Hippocampal formation (tissue), 2 donors: ENCODE measurements around the gene FBXW8.

Experiments used
- DNase-seq, 2 donors: peaks; one replicate each; lab custom pipeline; 2025; lab: John Stamatoyannopoulos, UW

The FBXW8 gene

DNA sequence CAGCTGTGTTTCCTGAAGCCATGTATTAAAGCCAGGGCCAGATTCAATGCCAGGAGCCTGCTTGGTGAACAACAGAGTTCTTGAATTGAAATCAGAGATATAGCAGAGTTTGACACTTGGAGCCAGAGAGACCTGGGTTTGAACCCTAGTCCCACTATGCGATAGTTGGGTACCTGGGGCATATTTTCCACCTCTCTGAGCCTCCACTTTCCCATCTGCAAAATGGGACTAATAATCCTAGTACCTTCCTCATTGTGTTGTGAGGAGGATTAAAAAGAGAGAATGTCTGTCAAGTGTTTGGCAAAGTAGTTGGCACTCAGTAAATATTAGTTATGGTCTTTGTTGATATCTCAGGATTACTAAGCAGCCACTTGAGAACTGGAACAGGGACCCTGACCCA is 23.5 kb upstream of the FBXW8 start:
- DNase-seq: no peak

DNA sequence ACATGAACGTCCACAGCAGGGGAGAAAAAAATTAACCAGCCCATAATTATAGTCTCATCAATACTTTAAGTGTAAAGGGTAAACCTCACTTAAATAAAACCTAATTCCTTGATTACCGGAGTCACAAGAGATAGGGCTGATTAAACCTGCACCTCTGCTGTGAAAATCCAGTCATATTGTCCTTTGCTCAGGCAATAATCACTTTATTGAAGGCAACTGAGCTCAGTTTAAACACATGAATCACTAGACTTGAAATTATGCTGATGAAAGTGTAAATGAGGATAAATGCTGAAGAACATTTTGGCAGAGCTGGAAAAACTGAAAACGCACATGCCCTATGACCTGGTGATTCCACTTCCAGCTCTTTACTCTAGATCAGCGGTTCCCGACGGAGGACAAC is 22.9 kb upstream of the FBXW8 start:
- no peak for DNase-seq

DNA sequence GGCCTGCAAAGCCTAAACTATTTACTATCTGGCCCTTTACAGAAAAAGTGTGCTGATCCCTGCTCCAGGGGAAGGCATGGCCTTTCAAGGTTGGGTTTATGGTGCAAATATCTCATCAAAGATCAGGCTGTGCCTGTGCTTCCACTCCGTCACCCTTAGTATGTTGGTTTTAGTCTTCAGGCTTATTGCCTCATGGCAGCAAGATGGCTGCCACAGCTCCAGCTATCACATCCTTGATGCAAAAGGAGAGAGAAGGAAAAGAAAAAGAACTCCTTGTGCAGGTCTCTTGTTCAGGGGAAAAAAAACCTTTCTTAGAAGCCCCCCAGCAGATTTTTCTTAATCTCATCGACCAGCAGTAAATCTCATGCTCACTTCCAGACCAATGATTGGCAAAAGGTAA is 20.4 kb upstream of the FBXW8 start:
- no peak for DNase-seq

DNA sequence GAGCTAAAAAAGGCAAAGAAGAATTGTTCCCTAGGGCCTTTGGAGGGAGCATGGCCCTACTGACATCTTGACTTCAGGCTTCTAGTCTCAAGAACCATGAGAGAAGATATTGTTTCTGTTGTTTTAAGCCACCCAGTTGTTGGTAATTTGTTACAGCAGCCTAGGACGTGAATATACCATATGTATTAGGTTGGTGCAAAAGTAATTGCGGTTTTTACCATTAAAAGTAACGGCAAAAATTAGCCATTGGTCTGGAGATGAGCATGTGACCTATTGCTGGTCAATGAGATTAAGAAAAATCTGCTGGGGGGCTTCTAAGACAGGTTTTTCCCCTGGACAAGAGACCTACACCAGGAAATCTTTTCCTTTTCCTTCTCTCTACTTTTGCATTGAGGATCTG is 19.7 kb upstream of the FBXW8 start:
- no peak for DNase-seq

DNA sequence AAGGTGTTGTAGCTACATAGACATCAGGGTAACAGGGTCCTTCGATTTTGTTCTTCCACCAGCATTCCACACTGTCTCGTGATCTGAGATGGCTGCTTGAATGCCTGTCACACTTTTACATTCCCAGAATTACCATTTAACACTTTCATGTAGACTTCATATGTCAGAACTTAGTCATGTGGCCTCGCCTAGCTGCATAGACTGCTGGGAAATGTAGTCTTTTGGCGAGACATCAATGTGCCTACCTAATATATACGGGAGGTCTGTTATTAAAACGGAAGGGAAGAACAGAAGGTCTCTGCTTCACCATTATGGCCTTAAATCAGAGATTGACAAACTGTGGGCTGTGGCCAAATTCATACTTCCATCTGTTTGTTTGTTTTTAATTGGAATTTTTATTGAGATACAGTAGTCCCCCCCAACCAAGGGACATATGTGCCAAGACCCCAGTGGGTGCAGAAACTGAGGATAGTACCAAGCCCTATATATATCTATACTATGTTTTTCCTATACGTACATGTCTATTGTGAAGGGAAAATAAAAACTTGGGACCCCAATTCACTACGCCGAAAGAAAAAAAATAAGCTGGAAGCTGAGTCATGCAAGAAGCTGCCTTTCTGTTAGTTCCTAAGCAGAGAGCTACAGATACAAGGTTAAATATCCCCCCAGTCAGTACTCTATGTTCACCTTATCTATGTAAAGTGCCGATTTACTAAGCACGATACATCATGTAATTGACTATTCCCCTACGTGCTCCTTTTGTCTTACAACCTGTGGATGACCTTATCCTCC is 18.2 kb upstream of the FBXW8 start:
- no peak for DNase-seq

DNA sequence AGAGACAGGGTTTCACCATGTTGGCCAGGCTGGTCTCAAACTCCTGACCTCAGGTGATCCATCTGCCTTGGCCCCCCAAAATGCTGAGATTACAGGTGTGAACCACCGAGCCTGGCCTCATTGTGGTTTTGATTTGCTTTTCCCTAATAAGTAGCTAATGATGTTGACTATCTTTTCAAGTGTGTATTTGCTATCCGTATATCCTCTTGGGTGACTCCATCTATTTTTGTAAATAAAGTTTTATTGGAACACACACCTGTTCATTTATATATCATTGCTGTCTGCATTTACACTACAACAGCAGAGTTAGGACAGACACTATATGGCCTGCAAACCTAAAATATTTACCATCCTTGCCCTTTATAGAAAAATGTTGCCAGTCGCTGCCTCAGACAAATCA is 15.8 kb upstream of the FBXW8 start:
- DNase-seq: no peak

DNA sequence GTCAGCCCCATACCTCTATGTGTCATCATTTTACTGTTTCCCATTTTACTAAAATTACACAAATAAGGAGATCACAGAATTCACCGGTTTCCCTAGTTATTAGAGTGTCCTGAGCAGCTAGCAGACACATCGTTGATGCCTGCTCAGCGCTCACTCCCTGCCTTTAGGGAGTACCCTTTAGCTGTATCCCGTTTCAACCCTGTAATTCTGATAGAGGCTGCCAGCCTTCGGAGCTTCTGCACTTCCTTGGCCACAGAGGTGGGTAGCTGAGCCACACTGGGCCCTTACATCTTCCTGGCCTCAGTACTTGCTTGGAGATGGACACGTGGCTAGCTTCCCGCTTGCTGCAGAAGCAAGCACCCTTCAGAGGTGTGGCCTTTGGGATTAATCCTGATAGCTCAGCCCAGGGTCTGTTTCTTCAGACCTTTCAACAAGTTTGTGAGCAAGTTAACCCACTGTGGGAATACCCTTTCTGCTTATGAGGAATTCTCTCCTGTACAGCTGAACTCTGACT is 14.3 kb upstream of the FBXW8 start:
- DNase-seq: no peak

DNA sequence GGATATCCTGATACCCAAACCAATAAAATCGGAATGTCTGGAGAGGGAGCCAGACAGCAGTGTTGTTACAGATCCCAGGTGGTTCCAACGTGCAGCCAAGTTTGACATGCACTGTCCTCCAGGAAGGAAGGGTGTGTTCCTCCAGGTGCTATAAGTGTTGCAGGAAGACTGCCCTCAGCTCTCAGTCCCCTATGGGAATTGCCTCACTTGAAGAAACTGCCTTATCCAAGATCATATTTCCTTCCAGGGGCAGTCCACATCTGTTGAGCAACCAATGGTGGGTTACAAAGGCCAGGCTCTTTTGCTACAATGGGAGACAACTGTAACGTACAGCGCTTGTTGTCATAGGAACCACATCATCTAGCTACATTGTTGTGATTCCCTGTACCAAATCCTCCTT is 13.3 kb upstream of the FBXW8 start:
- no peak for DNase-seq

DNA sequence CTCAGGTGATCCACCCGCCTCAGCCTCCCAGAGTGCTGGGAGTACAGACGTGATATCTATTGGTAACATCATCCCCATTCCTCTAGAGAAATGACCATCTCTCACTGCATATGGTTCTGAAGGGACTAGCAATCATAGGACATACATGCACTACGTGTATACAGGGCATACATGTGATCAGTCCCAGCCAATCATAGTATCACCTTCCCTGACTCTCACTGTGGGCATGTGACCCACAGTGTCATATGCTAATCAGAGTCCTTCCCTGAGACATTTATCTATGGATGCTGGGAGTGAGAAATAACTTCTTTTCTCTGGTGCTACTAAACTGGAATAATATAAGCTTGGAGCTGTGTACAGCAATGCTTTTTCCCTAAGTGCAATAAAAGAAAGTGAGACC is 12.1 kb upstream of the FBXW8 start:
- no peak for DNase-seq

DNA sequence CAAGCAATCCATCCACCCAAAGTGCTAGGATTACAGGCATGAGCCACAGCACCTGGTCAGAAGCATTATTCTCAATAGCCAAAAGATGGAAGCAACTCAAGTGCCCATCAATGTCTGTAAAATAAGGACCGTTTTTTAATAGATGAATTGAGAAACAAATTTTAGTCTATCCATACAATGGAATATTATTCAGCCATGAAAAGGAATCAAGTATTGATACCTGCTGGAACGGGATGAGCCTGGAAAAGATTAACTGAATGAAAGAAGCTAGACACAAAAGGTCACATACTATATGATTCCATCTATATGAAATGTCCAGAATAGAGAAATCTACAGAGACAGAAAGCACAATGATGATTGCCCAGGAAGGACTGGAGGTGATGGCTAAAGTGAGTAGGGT is 9.1 kb upstream of the FBXW8 start:
- DNase-seq: no peak

DNA sequence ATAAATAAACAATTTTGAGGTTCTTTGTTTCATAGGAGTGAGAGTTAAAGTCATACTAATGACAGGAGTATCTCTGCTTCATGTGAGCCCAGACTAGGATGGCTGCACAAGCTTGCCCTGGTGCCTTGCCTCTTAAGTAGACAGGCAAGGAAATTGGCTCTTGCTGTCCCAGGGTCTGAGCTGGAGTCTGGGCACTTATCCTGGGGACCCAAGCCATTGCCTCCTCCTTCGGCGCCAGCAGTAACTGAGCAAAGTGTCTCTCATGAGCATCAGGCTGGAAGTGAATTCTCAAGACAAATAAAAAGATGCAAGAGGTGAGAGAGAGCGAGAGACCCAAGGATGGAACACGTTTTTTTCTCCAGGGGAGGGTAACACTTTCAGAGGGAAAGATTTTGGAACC is 6.9 kb upstream of the FBXW8 start:
- DNase-seq: no peak

DNA sequence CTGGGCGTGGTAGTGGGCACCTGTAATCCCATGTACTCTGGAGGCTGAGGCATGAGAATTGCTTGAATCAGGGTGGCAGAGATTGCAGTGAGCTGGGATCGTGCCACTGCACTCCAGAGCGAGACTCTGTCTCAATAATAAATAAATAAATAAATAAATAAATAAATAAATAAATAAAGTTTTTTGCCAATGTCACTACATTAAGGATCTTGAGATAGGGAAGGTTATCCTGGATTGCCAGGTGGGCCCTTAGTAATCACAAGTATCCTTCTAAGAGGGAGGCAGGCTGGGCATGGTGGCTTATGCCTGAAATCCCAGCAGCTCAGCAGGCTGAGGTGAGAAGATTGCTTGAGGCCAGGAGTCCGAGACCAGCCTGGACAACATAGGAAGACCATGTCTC is 4.5 kb upstream of the FBXW8 start:
- DNase-seq: no peak

DNA sequence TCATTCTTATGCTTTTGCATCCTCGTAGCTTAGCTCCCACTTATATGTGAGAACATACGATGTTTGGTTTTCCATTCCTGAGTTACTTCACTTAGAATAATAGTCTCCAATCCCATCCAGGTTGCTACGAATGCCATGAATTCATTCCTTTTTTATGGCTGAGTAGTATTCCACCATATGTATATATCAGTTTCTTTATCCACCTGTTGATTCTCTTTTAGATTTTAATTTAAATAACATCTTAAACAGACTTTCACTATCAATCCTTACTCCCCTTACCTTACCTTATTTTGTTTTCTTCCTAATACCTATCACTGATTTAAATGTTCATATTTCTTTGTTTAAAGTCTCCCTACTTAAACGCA is 488 bp upstream of the FBXW8 start:
- no peak for DNase-seq

DNA sequence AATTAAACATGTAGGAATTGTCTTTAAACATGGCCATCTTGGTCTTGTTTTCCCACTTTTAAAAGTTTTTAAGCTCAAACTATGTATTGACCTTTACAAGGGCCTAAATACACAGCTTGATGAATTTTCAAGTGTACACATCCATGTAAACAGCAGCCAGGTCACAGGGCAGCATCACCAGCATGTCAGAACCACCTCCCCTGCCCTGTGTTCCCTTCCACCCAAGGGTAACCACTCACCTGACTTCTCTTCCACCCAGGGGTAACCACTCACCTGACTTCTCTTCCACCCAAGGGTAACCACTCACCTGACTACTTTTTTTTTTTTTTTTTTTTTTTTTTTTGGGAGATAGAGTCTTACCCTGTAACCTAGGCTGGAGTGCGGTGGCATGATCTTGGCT is 4.6 kb downstream of the FBXW8 start:
- no peak for DNase-seq

DNA sequence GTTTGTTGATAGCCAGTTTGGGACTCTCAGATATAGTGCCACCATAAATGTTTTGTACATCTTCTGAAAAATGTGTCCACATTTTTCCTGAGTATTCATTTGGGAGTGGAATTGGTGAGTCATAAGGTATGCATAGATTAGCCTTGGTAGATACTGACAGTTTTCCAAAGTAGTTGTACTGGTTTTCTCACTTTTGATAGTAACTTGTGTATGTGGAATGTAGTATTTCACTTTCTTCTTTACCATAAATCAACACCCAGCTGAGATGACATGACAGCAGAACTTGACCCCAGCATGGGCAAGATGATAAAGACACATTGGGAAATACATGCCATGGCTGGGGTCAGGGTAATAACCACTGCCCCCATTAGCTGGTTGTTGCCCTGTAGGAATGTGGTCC is 5.4 kb downstream of the FBXW8 start:
- DNase-seq: no peak

DNA sequence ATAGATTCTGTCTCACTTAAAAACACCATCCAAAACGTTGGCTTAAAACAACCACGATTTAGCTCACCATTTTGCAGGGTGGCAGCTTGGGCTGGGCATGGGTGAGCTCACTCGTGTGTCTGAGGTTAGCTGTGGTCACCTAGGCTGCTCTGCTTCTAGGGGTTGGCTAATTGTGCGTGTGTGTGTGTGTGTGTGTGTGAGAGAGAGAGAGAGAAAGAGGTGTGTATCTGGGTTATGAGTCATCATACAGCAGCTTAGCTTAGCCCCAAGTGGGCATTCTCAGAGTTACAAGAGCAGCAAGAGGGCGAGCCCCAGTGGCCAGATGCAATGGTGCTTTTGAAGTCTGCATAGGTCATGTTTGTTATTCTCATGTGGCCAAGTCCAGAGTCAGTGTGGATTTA is 6.0 kb downstream of the FBXW8 start:
- no peak for DNase-seq

DNA sequence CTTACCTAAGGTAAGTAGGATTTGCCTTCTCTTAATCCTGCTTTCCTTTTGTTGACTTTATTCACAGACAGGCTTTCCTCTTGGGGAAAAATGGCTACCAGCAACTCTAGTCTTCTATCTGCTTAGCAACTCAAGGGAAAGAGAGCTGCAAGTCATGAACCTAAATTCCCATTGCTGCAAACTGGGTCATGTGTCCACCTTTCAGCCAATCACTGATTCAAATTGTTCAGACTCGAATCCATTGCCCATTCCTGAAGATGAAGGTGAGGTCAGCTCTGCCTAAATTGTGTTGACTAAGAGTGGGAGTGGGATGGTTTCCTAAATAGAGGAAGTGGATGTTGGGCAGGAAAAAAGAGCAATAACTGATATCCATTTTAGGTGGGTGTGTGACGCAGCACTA is 7.7 kb downstream of the FBXW8 start:
- DNase-seq: no peak

DNA sequence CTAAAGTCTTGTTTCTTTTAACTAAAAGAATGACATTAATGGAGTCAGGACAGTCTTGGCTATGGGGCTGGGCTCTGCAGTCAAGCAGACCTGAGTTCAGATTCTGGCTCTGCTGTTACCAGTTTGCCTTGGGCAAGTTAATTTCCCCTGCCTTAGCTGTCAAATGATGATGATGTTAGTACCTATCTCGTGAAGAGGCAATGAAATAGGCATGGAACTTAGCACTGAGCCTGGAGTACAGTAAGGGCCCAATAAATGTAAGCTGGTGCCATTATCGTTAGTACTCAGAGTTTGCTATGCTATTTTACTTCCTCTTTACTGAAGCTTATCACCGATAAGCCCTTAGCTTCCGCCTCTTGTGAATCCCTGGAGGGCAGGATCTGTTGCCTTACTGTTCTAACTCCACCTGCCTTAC is 8.5 kb downstream of the FBXW8 start:
- no peak for DNase-seq

DNA sequence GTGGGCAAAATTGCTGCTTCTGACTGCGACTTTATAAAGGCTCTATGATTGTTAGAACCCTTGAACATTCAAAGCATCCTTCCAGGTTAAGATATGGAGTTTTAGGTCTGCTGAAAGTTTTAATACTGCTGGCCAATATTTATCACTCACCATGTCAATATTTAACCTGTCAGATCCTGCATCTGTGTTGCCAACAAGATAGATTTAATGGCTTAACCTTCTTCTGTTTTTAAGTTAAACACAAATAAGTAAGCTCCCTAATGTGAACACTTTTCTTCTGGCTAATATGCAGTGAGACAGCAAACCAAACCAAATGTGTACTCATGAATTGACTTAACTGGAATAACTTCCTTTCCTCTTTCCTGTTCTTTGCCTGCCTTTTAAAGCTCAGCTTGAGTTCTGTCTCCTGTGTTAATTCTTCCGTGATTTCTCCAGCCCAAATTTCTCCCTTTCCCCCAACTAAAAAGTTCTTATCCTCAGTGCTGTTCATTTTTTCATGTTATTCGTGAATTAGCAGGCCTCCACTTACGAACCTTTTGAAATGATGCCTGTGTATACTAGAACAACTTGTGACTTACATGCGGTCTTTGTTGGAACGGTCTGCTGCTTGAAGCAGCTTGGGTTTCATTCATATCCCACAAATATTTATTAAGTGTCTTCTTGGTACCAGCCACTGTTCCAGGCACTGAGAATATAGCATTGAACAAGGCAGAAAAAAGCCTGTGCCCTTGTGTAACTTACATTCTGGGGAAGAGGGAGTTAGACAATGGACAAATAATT is 9.1 kb downstream of the FBXW8 start:
- DNase-seq: no peak

DNA sequence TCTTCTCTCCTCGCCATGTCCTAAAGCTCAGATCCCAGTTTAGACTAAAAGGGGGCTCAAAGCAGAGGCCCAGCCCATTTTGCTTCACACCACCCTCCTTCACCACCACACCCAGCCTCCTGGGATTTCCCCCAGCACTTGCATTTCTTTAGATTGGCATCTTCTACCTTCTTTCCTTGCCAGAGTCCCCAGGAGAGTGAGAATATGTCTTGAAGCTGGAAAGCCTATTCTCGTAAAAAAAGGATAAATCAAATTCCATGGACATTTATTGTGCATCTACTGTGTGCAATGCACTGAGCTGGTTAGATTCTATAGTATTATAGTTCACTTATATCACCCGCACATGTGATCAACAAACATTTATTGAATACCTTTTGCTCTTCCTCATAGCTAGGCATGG is 10.2 kb downstream of the FBXW8 start:
- no peak for DNase-seq

DNA sequence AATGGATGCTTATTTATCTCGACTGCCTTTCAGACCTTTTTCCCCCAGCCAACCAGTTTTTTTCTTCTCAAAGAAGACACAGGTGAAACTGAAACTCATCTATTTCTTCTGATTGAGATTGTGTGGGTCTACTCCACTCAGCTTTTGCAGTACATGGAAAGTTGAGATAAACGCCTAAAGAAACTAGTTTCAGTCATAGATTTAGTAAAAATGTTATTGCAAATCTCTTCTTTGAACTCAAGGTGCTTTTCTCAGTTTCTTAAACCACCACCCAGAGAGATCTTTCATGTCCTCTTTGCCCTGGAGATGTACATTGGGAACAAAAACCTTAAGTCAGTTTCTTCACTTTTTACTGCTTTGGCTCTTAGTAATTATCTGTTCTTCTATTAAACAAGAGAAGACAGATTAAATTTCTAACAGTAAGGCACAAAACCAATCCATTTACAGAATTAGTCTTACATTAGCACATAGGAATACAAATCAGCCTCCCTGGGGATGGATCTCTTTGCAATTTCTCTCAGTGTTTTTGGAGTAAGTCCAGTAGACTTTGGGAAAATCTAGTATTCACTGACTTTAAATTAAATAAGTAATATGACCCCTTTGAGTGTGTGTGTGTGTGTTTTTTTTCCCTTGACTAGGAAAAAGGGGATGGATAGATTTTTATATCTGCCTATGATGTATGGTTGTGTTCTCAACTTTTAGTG is 11.6 kb downstream of the FBXW8 start:
- DNase-seq: no peak

DNA sequence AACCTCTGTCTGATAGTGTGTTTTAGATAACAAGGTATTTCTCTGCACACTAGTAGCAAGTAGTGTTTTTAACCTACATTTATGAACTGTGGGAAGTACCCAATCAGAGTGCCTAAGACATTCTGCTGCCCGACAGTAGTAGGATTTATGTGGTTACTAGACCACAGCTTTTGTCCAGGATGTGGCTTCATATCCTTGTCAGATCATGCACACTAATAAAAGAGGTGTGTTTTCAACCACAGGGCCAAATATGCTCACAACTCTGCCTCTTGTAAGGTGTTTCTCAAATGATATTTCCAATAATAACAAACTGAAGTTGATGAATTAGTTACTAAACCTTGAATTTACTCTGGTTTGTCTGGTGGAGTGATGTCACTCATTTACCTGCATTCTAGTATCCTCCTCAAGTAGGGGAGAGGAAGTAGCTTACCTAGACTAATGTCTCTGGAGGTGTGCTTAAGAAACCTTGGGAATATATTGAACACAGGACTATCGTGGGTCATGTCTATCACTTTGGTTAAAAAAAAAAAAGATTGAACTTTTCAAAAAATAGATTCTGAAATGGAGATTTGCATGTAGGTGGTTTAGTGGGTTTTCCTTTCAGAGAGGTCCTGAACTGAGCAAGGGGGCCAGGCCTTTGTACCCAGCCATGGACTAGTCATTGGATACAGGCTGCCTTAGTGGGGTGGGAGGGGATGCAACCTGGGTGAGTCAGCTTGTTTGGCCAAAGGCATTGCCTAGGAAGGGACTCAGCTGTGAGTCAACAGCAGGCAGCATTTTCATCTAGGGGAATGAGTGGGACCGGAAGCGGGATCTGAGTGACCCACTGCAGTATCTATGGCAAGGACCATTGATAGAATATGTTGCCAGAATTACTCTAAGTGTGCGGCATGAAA is 14.1 kb downstream of the FBXW8 start:
- DNase-seq: no peak
